WERI-Rb-1 (cell line): ENCODE data around the gene LRP2.
A peak's percentile ranks its signal among the peaks of the same experiment; 100 is the strongest.

Experiments
- DNase-seq: peaks from one replicate; pipeline ENCODE4 v3.0.0-alpha.2; 2020
- H3K27ac ChIP-seq: fragments of 250-450 bp; sonication (Bioruptor Pico); 2 replicates; pipeline ENCODE4 v1.5.1; 2020; ENCODE audit warnings: mild to moderate bottlenecking, moderate library complexity
- H3K27me3 ChIP-seq: fragments of 250-450 bp; sonication (Bioruptor Pico); 2 replicates; pipeline ENCODE4 v1.5.1; 2021; ENCODE audit warnings: mild to moderate bottlenecking, low read depth, moderate library complexity; ENCODE audit not compliant: insufficient read depth, severe bottlenecking
- H3K36me3 ChIP-seq: fragments of 250-450 bp; sonication (Bioruptor Pico); 2 replicates; pipeline ENCODE4 v1.5.1; 2020; ENCODE audit warnings: mild to moderate bottlenecking, moderate library complexity
- H3K4me3 ChIP-seq: 2 replicates; pipeline ENCODE4 v1.5.1; 2011; ENCODE audit warnings: low read depth, mild to moderate bottlenecking, control low read depth, low read length
- H3K9me3 ChIP-seq: fragments of 250-450 bp; sonication (Bioruptor Pico); 2 replicates; pipeline ENCODE4 v1.5.1; 2021; ENCODE audit warnings: mild to moderate bottlenecking, moderate library complexity; ENCODE audit not compliant: severe bottlenecking
- TF ChIP-seq, protein P1 (sequence below): IDR thresholded peaks from 2 replicates; pipeline ENCODE4 v1.5.1; 2011; ENCODE audit warnings: low read depth, mild to moderate bottlenecking, control low read depth, inconsistent platforms, low read length

The LRP2 gene

DNA sequence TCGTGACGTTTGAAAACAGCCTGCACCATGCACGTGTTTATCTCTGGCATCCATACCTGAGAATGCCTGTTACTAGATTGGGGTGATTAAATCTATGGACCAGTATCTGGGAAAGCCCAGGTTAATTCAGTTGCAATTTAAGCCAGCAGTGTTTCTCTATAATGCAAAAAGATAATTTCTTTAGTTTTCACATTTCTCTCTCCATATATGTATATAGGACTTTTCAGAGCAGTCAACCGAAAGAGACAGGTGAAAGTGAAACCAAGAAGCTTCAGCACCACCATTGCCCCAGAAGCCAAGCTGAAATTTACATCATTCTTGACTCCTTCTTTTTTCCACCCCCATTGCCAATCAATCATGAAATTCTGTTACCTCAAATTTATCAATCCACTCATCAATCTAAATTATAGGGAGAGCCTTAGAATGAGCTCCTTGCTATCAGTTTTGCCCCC, 2.7 kb upstream of the LRP2 start:
- no peaks in the 10 kb centered on the region for H3K36me3 ChIP-seq
- TF ChIP-seq, protein P1, sequence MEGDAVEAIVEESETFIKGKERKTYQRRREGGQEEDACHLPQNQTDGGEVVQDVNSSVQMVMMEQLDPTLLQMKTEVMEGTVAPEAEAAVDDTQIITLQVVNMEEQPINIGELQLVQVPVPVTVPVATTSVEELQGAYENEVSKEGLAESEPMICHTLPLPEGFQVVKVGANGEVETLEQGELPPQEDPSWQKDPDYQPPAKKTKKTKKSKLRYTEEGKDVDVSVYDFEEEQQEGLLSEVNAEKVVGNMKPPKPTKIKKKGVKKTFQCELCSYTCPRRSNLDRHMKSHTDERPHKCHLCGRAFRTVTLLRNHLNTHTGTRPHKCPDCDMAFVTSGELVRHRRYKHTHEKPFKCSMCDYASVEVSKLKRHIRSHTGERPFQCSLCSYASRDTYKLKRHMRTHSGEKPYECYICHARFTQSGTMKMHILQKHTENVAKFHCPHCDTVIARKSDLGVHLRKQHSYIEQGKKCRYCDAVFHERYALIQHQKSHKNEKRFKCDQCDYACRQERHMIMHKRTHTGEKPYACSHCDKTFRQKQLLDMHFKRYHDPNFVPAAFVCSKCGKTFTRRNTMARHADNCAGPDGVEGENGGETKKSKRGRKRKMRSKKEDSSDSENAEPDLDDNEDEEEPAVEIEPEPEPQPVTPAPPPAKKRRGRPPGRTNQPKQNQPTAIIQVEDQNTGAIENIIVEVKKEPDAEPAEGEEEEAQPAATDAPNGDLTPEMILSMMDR = no peak
- H3K27me3 ChIP-seq = peaks cover 56% of the 10 kb centered on the region
- H3K27ac ChIP-seq = no peak overlapping the region
- no peak overlapping the region for H3K4me3 ChIP-seq
- H3K9me3 ChIP-seq = peaks cover 3% of the 10 kb centered on the region
- DNase-seq = no peak

DNA sequence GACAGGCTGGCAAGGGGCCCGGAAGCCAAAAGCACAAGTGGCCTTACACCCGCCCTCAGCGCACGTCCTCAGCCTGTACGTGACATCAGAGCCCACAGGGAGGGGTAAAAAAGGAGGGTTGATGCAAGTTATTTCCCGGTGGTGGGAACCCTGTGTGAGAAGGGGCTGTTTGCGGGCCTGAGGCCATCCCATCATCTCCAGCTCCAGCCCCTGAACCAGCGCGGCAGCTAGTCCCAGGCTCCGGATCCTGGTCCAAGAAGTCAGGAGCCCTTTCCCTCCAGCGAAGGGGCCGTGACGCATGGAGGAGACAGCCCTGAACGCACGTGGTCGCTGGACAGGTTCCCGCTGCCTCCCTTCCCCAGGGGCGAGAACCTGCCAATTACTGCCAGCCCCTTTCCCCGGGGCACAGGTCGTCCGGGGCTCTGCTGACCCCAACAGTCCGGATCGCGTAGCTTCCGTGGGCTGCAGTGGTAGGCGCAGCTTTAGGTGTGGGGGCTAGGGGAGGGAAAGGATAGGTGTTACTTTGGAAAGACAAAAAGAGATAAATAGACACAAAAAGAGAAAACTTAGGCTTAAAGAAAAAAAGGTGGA, 1.3 kb upstream of the LRP2 start:
- Histone ChIP-seq H3K9me3 (peaks cover 3% of the 10 kb centered on the region), H3K36me3 (no peaks in the 10 kb centered on the region), H3K4me3 (peak overlapping the region; percentile 38), H3K27ac (no peak overlapping the region), H3K27me3 (peaks cover 61% of the 10 kb centered on the region)
- TF ChIP-seq, protein P1 = no peak
- DNase-seq = peak; percentile 19

DNA sequence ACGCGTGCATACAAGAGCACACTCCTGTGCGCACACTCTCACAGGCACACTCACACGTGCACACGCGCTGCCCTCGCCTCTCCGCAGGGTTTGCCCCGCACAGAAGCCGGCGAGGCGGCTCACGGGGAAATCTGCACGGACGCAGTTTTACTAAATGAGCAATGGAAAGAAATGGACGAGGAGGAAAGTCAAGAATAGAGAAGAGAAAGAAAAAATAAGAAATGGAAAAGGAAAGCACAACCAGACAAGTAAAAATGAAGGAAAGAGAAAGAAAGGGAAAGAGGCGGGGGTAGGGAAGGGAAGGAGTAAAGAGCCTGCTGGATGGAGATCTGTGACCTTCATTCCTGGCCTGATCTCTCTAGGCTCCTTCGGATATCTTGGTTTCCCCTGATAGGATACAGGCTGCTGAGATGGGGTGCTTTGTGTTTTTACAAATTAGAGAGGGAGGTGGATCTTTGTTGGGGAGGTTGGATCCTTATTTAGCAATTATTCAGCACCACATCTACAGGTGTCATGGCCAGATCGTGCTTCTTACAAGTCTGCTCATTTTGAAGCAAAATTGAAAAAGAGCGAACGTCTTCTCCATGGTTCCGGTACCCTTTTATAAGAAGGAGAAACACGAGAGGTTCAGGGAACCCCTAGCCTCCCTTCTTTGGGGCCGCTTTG, 693 bp upstream of the LRP2 start:
- H3K27me3 ChIP-seq = peaks cover 67% of the 10 kb centered on the region
- H3K27ac ChIP-seq = no peak overlapping the region
- DNase-seq = no peak
- H3K4me3 ChIP-seq = peak overlapping the region; percentile 38
- TF ChIP-seq, protein P1 = no peak
- no peaks in the 10 kb centered on the region for H3K36me3 ChIP-seq
- H3K9me3 ChIP-seq = peaks cover 3% of the 10 kb centered on the region

DNA sequence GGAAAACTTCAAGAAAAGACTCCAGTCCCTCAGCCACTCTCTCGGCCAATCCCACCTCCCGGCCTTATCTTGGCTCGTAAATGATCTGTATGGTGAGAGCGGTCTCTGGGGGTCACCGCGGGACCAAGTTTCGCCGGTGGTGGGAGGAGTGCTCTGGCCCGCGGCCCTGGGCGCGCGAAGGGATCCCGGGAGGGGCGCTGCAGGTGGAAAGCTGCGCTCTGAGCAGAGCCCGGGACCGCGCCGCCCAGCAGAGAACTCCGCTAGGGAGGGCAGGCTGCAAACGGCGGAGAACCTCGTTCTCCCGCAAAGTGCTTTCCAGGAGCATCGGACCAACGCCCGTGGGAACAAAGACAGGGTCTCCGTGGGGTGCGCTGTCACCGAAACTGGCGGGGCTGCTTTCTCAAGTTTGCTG, 622 bp downstream of the LRP2 start:
- Histone ChIP-seq H3K4me3 (peak overlapping the region; percentile 38), H3K9me3 (peaks cover 3% of the 10 kb centered on the region), H3K27ac (no peak overlapping the region), H3K36me3 (no peaks in the 10 kb centered on the region), H3K27me3 (peaks cover 67% of the 10 kb centered on the region)
- TF ChIP-seq, protein P1 = no peak
- DNase-seq = peak; percentile 28

DNA sequence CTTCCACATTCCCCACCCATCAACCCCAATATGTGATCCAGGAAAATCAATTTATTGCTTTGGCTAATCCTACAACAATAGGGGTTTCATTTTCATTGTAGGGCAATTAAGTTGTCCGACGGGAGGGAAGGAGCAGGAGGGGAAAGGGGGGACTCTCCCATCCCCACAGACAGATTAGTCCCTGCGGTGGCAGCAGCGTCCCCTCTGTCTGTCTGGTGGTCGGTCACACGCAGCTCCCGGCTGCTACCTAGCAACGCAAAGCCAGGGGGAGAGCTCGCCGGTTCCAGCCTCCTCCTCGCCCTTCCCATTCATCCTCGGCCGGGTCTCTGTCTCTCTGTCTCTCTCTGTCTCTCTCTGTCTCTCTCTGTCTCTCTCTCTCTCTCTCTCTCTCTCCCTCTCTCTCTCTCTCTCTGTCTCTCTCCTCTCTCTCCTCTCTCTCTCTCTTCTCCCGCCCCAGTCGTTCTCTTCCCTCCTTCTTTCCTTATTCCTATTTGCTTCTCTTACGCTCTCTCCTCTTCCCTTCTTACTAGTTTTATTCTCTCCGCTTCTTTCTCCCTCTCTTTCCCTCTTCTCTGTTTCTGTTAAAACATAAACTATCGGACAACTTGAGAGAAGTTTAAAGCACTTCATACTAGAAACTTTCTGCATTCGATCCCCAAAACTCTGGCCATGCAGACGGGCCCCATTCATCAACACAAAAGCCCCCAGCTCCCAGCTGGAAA, 1.2 kb downstream of the LRP2 start:
- peaks cover 65% of the 10 kb centered on the region for H3K27me3 ChIP-seq
- H3K36me3 ChIP-seq = no peaks in the 10 kb centered on the region
- H3K27ac ChIP-seq = no peak overlapping the region
- H3K9me3 ChIP-seq = peaks cover 3% of the 10 kb centered on the region
- peak; percentile 48 for DNase-seq
- TF ChIP-seq, protein P1 = peak; percentile 10; the same call in 1 of the 2 replicates
- H3K4me3 ChIP-seq = peak overlapping the region; percentile 38
